HEK293 (cell line): ENCODE results near the gene ARAP3.
"Not testable (repeated sequence)": the region's sequence is repeated elsewhere in the genome, so short reads cannot be mapped to it uniquely, and the experiment has no call there.

Source experiments
- CTCF ChIA-PET: fragments of 350-600 bp; formaldehyde crosslinking; extraction: SDS; loops from one replicate; lab custom pipeline; 2021; ENCODE audit warnings: antibody characterized with exemption; lab: Yijun Ruan, JAX
- POLR2A ChIA-PET: fragments of 300-600 bp; formaldehyde crosslinking; extraction: SDS; loops from one replicate; lab custom pipeline; 2020; ENCODE audit warnings: antibody characterized with exemption, inconsistent platforms; lab: Yijun Ruan, JAX
- H3K27ac ChIP-seq: fragments of 200-500 bp; sonication (Bioruptor generic); 2 replicates; pipeline ENCODE4 v1.5.1; 2014; ENCODE audit warnings: low read depth, low read length, control low read depth, inconsistent platforms; ENCODE audit errors: extremely low read depth
- H3K36me3 ChIP-seq, 2 experiments: fragments of 200-500 bp in 1 of 2; sonication (Bioruptor generic) in 1 of 2; 1 replicate in 1 of 2; 2 replicates in 1 of 2; pipeline ENCODE4 v1.5.1; 2014 to 2017; ENCODE audit warnings: inconsistent platforms in 2 of 2, low read length in 2 of 2; ENCODE audit not compliant: control insufficient read depth in 2 of 2, insufficient read depth in 1 of 2
- H3K4me1 ChIP-seq: fragments of 200-500 bp; sonication (Bioruptor generic); 2 replicates; pipeline ENCODE4 v1.5.1; 2014; ENCODE audit warnings: mild to moderate bottlenecking, low read length, inconsistent platforms; ENCODE audit not compliant: control insufficient read depth, insufficient read depth
- H3K4me3 ChIP-seq: 2 replicates; pipeline ENCODE4 v1.5.1; 2011; ENCODE audit warnings: low read depth, mild to moderate bottlenecking, control low read depth, low read length, moderate library complexity
- H3K9me3 ChIP-seq: fragments of 200-500 bp; sonication (Bioruptor generic); 2 replicates; pipeline ENCODE4 v1.5.1; 2014; ENCODE audit warnings: low read depth, low read length, inconsistent platforms; ENCODE audit not compliant: control insufficient read depth, insufficient read depth
- HOXD13 ChIP-seq: sonication (generic); formaldehyde crosslinking; IDR thresholded peaks from 2 replicates; pipeline ENCODE4 v1.8.0; 2022; ENCODE audit warnings: missing genetic modification reagents, borderline replicate concordance
- KLF16 ChIP-seq: fragments of 450-650 bp; formaldehyde crosslinking; IDR thresholded peaks from 2 replicates; pipeline ENCODE4 v1.5.1; 2017; ENCODE audit warnings: missing biosample characterization, missing genetic modification characterization
- SALL2 ChIP-seq: fragments of 450-650 bp; formaldehyde crosslinking; IDR thresholded peaks from 2 replicates; pipeline ENCODE4 v1.5.0; 2017; ENCODE audit warnings: missing biosample characterization, mild to moderate bottlenecking, missing genetic modification characterization, borderline replicate concordance
- WT1 ChIP-seq: fragments of 450-650 bp; formaldehyde crosslinking; IDR thresholded peaks from 2 replicates; pipeline ENCODE4 v1.5.1; 2016; ENCODE audit warnings: missing biosample characterization, missing genetic modification characterization
- ZNF121 ChIP-seq: fragments of 450-650 bp; formaldehyde crosslinking; IDR thresholded peaks from 2 replicates; pipeline ENCODE4 v1.5.1; 2016; ENCODE audit warnings: missing biosample characterization, missing genetic modification characterization
- ZNF214 ChIP-seq: fragments of 450-650 bp; formaldehyde crosslinking; IDR thresholded peaks from 2 replicates; pipeline ENCODE4 v1.5.1; 2017; ENCODE audit warnings: missing biosample characterization, mild to moderate bottlenecking, missing genetic modification characterization, borderline replicate concordance
- ZNF426 ChIP-seq: fragments of 450-650 bp; formaldehyde crosslinking; IDR thresholded peaks from 2 replicates; pipeline ENCODE4 v1.5.1; 2017; ENCODE audit warnings: missing biosample characterization, missing genetic modification characterization, mild to moderate bottlenecking, inconsistent platforms, moderate library complexity
- ZNF521 ChIP-seq: fragments of 450-650 bp; formaldehyde crosslinking; IDR thresholded peaks from 2 replicates; pipeline ENCODE4 v1.5.1; 2017; ENCODE audit warnings: missing biosample characterization, mild to moderate bottlenecking, missing genetic modification characterization
- ZNF548 ChIP-seq: fragments of 450-650 bp; formaldehyde crosslinking; IDR thresholded peaks from 2 replicates; pipeline ENCODE4 v1.5.1; 2016; ENCODE audit warnings: missing biosample characterization, missing genetic modification characterization
- ZNF571 ChIP-seq: fragments of 450-650 bp; formaldehyde crosslinking; IDR thresholded peaks from 2 replicates; pipeline ENCODE4 v1.5.0; 2017; ENCODE audit warnings: missing biosample characterization, missing genetic modification characterization
- ZNF585B ChIP-seq: fragments of 450-650 bp; formaldehyde crosslinking; IDR thresholded peaks from 2 replicates; pipeline ENCODE4 v1.5.1; 2016; ENCODE audit warnings: missing biosample characterization, missing genetic modification characterization
- ZNF596 ChIP-seq: fragments of 450-650 bp; IDR thresholded peaks from 2 replicates; pipeline ENCODE4 v1.5.0; 2018; ENCODE audit warnings: missing biosample characterization, mild to moderate bottlenecking, missing genetic modification characterization, moderate library complexity
- ZNF768 ChIP-seq: fragments of 450-650 bp; formaldehyde crosslinking; IDR thresholded peaks from 2 replicates; pipeline ENCODE4 v1.5.1; 2018; ENCODE audit warnings: missing biosample characterization, mild to moderate bottlenecking, missing genetic modification characterization
- ZNF785 ChIP-seq: fragments of 450-650 bp; formaldehyde crosslinking; IDR thresholded peaks from 2 replicates; pipeline ENCODE4 v1.5.1; 2016; ENCODE audit warnings: missing biosample characterization, missing genetic modification characterization
- TF ChIP-seq, protein P1 (sequence below): fragments of 450-650 bp; formaldehyde crosslinking; IDR thresholded peaks from 2 replicates; pipeline ENCODE4 v1.5.1; 2016; ENCODE audit warnings: missing biosample characterization, missing genetic modification characterization
- TF ChIP-seq, protein P2 (sequence below): fragments of 450-650 bp; formaldehyde crosslinking; IDR thresholded peaks from 2 replicates; pipeline ENCODE4 v1.5.1; 2016; ENCODE audit warnings: missing biosample characterization, missing genetic modification characterization
- TF ChIP-seq, protein P3 (sequence below): fragments of 450-650 bp; formaldehyde crosslinking; IDR thresholded peaks from 2 replicates; pipeline ENCODE4 v1.5.1; 2017; ENCODE audit warnings: missing biosample characterization, missing genetic modification characterization
- TF ChIP-seq, protein P4 (sequence below): fragments of 450-650 bp; formaldehyde crosslinking; IDR thresholded peaks from 2 replicates; pipeline ENCODE4 v1.5.0; 2017; ENCODE audit warnings: missing biosample characterization, missing genetic modification characterization, borderline replicate concordance
- TF ChIP-seq, protein P5 (sequence below): fragments of 450-650 bp; formaldehyde crosslinking; IDR thresholded peaks from 2 replicates; pipeline ENCODE4 v1.5.1; 2017; ENCODE audit warnings: missing biosample characterization, missing genetic modification characterization

ARAP3 gene

DNA sequence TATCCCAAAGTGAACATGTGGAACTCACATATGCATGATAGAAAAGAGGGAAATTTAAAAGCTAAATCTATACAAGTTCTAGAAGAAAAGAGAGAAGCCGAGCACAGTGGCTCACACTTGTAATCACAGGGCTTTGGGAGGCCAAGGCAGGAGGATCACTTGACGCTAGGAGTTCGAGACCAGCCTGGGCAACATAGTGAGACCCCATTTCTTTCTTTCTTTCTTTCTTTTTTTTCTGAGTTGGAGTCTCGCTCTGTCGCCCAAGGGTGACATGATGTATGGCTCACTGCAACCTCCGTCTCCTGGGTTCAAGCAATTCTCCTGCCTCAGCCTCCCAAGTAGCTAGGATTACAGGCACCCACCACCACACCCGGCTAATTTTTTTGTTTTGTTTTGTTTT, 72.1 kb downstream of the ARAP3 start:
- POLR2A ChIA-PET, result not testable (repeated sequence)

DNA sequence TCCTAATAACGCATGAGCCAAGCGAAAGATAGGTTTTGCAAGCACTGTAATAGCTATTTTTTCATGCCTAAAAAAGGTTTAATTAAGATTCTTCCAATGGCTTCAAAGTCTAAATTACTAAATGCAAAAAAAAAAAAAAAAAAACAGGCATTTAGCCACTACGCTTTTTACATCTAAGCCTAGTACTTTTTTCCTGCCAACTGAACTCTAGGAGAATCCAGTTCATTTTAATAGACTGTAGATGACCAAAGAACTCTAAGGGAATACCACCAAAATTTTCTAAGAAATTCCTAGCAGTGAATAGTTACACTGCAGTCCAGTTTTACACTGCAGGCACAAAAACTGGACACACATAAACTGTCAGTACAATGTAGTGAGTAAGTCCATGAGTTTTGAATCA, 73.0 kb downstream of the ARAP3 start:
- H3K27ac ChIP-seq, result no peak overlapping the region
- no peak for TF ChIP-seq WT1 (tag by site-specific recombination)
- no peak overlapping the region for H3K4me3 ChIP-seq
- H3K9me3 ChIP-seq, result no peaks in the 10 kb centered on the region
- peaks cover 16% of the 10 kb centered on the region for H3K4me1 ChIP-seq
- CTCF ChIA-PET, result interaction anchor here (0.7 to 3.7 kb wide), 4 partner anchors 9 to 42 kb away, joined by 3 to 25 read pairs (median 12); partner anchors contain the start of gene DIAPH1
- peaks cover 0 to 3% of the 10 kb centered on the region in 2 experiments; a peak in 1 of 3 replicates for H3K36me3 ChIP-seq
- POLR2A ChIA-PET, result no interaction called here

More for the DNA sequence above, 72.1 kb downstream of the ARAP3 start:
- peak; percentile 97 for TF ChIP-seq ZNF121 (tag by site-specific recombination)
- H3K27ac ChIP-seq, H3K36me3 ChIP-seq, H3K4me3 ChIP-seq, H3K9me3 ChIP-seq: not testable (repeated sequence)
- H3K4me1 ChIP-seq, result peaks cover 22% of the 10 kb centered on the region
- CTCF ChIA-PET, result interaction anchor here (1.7 to 3.6 kb wide), 2 partner anchors 18 to 43 kb away, joined by 6 to 19 read pairs; no protein-coding TSS in a partner anchor

DNA sequence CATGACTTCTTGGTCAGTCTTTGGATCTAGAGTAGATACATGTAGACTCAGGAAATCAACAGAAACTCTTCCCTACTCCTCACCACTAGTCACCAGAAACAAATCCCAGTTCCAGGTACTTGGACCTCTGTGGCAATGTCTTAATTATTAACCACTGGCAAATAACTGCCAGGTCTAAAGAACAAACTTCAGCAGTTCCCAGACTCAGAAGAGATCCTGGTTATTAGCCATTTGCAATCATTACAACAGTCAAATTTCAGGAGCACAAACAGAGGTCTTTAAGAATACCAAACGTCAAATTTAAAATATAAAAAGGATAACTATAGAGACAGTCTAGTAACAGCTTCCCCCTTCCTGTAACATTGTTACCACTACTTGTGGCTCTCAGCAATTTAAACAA, 73.5 kb downstream of the ARAP3 start:
- ChIA-PET POLR2A (no interaction called here), CTCF (interaction anchor here (1.7 to 3.7 kb wide), 3 partner anchors 10 to 41 kb away, joined by 6 to 25 read pairs (median 19); partner anchors contain the start of gene DIAPH1)
- Histone ChIP-seq H3K4me3 (no peak overlapping the region), H3K36me3 (peaks cover 0 to 3% of the 10 kb centered on the region in 2 experiments; a peak in 1 of 3 replicates), H3K27ac (no peak overlapping the region), H3K9me3 (no peaks in the 10 kb centered on the region), H3K4me1 (peaks cover 11% of the 10 kb centered on the region; the same call in 1 of the 2 replicates)
- no peak for TF ChIP-seq ZNF571 (tag by site-specific recombination)
- TF ChIP-seq ZNF768, result no peak
- TF ChIP-seq, protein P1, sequence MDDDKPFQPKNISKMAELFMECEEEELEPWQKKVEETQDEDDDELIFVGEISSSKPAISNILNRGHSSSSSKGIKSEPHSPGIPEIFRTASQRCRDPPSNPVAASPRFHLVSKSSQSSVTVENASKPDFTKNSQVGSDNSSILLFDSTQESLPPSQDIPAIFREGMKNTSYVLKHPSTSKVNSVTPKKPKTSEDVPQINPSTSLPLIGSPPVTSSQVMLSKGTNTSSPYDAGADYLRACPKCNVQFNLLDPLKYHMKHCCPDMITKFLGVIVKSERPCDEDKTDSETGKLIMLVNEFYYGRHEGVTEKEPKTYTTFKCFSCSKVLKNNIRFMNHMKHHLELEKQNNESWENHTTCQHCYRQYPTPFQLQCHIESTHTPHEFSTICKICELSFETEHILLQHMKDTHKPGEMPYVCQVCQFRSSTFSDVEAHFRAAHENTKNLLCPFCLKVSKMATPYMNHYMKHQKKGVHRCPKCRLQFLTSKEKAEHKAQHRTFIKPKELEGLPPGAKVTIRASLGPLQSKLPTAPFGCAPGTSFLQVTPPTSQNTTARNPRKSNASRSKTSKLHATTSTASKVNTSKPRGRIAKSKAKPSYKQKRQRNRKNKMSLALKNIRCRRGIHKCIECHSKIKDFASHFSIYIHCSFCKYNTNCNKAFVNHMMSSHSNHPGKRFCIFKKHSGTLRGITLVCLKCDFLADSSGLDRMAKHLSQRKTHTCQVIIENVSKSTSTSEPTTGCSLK (tag by site-specific recombination), result no peak
- TF ChIP-seq ZNF521 (tag by site-specific recombination), result no peak
- no peak for TF ChIP-seq SALL2 (tag by site-specific recombination)
- TF ChIP-seq ZNF214 (tag by site-specific recombination), result no peak
- TF ChIP-seq ZNF426 (tag by site-specific recombination), result no peak
- TF ChIP-seq HOXD13, result no peak
- no peak for TF ChIP-seq ZNF548 (tag by site-specific recombination)
- TF ChIP-seq, protein P2, sequence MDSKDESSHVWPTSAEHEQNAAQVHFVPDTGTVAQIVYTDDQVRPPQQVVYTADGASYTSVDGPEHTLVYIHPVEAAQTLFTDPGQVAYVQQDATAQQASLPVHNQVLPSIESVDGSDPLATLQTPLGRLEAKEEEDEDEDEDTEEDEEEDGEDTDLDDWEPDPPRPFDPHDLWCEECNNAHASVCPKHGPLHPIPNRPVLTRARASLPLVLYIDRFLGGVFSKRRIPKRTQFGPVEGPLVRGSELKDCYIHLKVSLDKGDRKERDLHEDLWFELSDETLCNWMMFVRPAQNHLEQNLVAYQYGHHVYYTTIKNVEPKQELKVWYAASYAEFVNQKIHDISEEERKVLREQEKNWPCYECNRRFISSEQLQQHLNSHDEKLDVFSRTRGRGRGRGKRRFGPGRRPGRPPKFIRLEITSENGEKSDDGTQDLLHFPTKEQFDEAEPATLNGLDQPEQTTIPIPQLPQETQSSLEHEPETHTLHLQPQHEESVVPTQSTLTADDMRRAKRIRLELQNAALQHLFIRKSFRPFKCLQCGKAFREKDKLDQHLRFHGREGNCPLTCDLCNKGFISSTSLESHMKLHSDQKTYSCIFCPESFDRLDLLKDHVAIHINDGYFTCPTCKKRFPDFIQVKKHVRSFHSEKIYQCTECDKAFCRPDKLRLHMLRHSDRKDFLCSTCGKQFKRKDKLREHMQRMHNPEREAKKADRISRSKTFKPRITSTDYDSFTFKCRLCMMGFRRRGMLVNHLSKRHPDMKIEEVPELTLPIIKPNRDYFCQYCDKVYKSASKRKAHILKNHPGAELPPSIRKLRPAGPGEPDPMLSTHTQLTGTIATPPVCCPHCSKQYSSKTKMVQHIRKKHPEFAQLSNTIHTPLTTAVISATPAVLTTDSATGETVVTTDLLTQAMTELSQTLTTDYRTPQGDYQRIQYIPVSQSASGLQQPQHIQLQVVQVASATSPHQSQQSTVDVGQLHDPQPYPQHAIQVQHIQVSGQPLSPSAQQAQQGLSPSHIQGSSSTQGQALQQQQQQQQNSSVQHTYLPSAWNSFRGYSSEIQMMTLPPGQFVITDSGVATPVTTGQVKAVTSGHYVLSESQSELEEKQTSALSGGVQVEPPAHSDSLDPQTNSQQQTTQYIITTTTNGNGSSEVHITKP, result no peak
- TF ChIP-seq, protein P3, sequence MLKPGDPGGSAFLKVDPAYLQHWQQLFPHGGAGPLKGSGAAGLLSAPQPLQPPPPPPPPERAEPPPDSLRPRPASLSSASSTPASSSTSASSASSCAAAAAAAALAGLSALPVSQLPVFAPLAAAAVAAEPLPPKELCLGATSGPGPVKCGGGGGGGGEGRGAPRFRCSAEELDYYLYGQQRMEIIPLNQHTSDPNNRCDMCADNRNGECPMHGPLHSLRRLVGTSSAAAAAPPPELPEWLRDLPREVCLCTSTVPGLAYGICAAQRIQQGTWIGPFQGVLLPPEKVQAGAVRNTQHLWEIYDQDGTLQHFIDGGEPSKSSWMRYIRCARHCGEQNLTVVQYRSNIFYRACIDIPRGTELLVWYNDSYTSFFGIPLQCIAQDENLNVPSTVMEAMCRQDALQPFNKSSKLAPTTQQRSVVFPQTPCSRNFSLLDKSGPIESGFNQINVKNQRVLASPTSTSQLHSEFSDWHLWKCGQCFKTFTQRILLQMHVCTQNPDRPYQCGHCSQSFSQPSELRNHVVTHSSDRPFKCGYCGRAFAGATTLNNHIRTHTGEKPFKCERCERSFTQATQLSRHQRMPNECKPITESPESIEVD, result no peak
- TF ChIP-seq ZNF585B (tag by site-specific recombination), result no peak
- no peak for TF ChIP-seq ZNF785 (tag by site-specific recombination)
- TF ChIP-seq KLF16, result no peak
- TF ChIP-seq, protein P4, sequence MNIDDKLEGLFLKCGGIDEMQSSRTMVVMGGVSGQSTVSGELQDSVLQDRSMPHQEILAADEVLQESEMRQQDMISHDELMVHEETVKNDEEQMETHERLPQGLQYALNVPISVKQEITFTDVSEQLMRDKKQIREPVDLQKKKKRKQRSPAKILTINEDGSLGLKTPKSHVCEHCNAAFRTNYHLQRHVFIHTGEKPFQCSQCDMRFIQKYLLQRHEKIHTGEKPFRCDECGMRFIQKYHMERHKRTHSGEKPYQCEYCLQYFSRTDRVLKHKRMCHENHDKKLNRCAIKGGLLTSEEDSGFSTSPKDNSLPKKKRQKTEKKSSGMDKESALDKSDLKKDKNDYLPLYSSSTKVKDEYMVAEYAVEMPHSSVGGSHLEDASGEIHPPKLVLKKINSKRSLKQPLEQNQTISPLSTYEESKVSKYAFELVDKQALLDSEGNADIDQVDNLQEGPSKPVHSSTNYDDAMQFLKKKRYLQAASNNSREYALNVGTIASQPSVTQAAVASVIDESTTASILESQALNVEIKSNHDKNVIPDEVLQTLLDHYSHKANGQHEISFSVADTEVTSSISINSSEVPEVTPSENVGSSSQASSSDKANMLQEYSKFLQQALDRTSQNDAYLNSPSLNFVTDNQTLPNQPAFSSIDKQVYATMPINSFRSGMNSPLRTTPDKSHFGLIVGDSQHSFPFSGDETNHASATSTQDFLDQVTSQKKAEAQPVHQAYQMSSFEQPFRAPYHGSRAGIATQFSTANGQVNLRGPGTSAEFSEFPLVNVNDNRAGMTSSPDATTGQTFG (tag by site-specific recombination), result no peak
- TF ChIP-seq, protein P5, sequence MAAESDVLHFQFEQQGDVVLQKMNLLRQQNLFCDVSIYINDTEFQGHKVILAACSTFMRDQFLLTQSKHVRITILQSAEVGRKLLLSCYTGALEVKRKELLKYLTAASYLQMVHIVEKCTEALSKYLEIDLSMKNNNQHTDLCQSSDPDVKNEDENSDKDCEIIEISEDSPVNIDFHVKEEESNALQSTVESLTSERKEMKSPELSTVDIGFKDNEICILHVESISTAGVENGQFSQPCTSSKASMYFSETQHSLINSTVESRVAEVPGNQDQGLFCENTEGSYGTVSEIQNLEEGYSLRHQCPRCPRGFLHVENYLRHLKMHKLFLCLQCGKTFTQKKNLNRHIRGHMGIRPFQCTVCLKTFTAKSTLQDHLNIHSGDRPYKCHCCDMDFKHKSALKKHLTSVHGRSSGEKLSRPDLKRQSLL, result no peak
- no peak for TF ChIP-seq ZNF596 (tag by site-specific recombination)
